ENCODE measurements around the gene YAE1. TPM values are rescaled to one million over a fixed set of nuclear protein-coding genes. Genes with fewer than 3 reads are reported as not detected.

The YAE1 gene
- total and polyA plus RNA-seq, 2 of the 13 experiments (the other 11 are each of a cell fraction or from before 2014, with no cell fraction given): 18.7 to 28.3 TPM

- TF ChIP-seq, protein P1, sequence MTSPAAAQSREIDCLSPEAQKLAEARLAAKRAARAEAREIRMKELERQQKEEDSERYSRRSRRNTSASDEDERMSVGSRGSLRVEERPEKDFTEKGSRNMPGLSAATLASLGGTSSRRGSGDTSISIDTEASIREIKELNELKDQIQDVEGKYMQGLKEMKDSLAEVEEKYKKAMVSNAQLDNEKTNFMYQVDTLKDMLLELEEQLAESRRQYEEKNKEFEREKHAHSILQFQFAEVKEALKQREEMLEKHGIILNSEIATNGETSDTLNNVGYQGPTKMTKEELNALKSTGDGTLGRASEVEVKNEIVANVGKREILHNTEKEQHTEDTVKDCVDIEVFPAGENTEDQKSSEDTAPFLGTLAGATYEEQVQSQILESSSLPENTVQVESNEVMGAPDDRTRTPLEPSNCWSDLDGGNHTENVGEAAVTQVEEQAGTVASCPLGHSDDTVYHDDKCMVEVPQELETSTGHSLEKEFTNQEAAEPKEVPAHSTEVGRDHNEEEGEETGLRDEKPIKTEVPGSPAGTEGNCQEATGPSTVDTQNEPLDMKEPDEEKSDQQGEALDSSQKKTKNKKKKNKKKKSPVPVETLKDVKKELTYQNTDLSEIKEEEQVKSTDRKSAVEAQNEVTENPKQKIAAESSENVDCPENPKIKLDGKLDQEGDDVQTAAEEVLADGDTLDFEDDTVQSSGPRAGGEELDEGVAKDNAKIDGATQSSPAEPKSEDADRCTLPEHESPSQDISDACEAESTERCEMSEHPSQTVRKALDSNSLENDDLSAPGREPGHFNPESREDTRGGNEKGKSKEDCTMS (CRISPR knock-in tag; conservative IDR thresholded peaks at IDR 0.05): no peak
- TF ChIP-seq HDAC2 (CRISPR knock-in tag; IDR thresholded peaks at IDR 0.05): peak; percentile 29
- TF ChIP-seq ZNF282 (IDR thresholded peaks at IDR 0.05; ENCODE audit: partially characterized antibody): no peak
- 0 out of 2 replicates have a peak, but pooled peaks have one; percentile 50 for TF ChIP-seq ZMYM2 (CRISPR knock-in tag; IDR thresholded peaks at IDR 0.05)
- no peak for TF ChIP-seq SPEN (CRISPR knock-in tag; IDR thresholded peaks at IDR 0.05; ENCODE audit: low read depth)
- TF ChIP-seq ZNF430 (CRISPR knock-in tag; IDR thresholded peaks at IDR 0.05): 0 out of 2 replicates have a peak, but pooled peaks have one; percentile 30
- TF ChIP-seq HMG20B (CRISPR knock-in tag; conservative IDR thresholded peaks at IDR 0.05): no peak
- TF ChIP-seq ZUFSP (CRISPR knock-in tag; IDR thresholded peaks at IDR 0.05; ENCODE audit: borderline replicate concordance): no peak
- TF ChIP-seq ZNF3 (CRISPR knock-in tag; IDR thresholded peaks at IDR 0.05): no peak
- no peak for TF ChIP-seq ZBTB20 (CRISPR knock-in tag; IDR thresholded peaks at IDR 0.05; ENCODE audit: borderline replicate concordance, low read depth)
- TF ChIP-seq SMARCE1 (IDR thresholded peaks at IDR 0.05; ENCODE audit: borderline replicate concordance): no peak
- TF ChIP-seq SRF (IDR thresholded peaks at IDR 0.05; ENCODE audit: low read depth, low read length): 0 out of 2 replicates have a peak, but pooled peaks have one; percentile 5
- TF ChIP-seq ATAD3A (CRISPR knock-in tag; IDR thresholded peaks at IDR 0.05): no peak
- TF ChIP-seq SIN3A (IDR thresholded peaks at IDR 0.05; ENCODE audit: borderline replicate concordance, low read depth, low read length): no peak
- TF ChIP-seq, protein P2, sequence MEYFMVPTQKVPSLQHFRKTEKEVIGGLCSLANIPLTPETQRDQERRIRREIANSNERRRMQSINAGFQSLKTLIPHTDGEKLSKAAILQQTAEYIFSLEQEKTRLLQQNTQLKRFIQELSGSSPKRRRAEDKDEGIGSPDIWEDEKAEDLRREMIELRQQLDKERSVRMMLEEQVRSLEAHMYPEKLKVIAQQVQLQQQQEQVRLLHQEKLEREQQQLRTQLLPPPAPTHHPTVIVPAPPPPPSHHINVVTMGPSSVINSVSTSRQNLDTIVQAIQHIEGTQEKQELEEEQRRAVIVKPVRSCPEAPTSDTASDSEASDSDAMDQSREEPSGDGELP (IDR thresholded peaks at IDR 0.05; ENCODE audit: borderline replicate concordance, low read depth): peak; percentile 57; the same call in 1 of the 2 replicates
- TF ChIP-seq, protein P3, sequence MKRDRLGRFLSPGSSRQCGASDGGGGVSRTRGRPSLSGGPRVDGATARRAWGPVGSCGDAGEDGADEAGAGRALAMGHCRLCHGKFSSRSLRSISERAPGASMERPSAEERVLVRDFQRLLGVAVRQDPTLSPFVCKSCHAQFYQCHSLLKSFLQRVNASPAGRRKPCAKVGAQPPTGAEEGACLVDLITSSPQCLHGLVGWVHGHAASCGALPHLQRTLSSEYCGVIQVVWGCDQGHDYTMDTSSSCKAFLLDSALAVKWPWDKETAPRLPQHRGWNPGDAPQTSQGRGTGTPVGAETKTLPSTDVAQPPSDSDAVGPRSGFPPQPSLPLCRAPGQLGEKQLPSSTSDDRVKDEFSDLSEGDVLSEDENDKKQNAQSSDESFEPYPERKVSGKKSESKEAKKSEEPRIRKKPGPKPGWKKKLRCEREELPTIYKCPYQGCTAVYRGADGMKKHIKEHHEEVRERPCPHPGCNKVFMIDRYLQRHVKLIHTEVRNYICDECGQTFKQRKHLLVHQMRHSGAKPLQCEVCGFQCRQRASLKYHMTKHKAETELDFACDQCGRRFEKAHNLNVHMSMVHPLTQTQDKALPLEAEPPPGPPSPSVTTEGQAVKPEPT (CRISPR knock-in tag; IDR thresholded peaks at IDR 0.05; ENCODE audit: low read depth): no peak
- 0 out of 2 replicates have a peak, but pooled peaks have one; percentile 40 for TF ChIP-seq NCOA2 (CRISPR knock-in tag; IDR thresholded peaks at IDR 0.05)
- TF ChIP-seq, protein P4, sequence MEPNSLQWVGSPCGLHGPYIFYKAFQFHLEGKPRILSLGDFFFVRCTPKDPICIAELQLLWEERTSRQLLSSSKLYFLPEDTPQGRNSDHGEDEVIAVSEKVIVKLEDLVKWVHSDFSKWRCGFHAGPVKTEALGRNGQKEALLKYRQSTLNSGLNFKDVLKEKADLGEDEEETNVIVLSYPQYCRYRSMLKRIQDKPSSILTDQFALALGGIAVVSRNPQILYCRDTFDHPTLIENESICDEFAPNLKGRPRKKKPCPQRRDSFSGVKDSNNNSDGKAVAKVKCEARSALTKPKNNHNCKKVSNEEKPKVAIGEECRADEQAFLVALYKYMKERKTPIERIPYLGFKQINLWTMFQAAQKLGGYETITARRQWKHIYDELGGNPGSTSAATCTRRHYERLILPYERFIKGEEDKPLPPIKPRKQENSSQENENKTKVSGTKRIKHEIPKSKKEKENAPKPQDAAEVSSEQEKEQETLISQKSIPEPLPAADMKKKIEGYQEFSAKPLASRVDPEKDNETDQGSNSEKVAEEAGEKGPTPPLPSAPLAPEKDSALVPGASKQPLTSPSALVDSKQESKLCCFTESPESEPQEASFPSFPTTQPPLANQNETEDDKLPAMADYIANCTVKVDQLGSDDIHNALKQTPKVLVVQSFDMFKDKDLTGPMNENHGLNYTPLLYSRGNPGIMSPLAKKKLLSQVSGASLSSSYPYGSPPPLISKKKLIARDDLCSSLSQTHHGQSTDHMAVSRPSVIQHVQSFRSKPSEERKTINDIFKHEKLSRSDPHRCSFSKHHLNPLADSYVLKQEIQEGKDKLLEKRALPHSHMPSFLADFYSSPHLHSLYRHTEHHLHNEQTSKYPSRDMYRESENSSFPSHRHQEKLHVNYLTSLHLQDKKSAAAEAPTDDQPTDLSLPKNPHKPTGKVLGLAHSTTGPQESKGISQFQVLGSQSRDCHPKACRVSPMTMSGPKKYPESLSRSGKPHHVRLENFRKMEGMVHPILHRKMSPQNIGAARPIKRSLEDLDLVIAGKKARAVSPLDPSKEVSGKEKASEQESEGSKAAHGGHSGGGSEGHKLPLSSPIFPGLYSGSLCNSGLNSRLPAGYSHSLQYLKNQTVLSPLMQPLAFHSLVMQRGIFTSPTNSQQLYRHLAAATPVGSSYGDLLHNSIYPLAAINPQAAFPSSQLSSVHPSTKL (CRISPR knock-in tag; IDR thresholded peaks at IDR 0.05): peak; percentile 67
- peak; percentile 68 to 77 for TF ChIP-seq MAFK (conservative IDR thresholded peaks at IDR 0.05 in 1 of 2, IDR thresholded peaks at IDR 0.05 in 1 of 2; ENCODE audit: low read length in 2 of 2)
These were observed 25.9 kb upstream of the YAE1 start (continued) for GRCh38 chr7:39540320-39540719.

Data from HepG2 (cell line).